HG03460 (cell line): ENCODE measurements around the gene HTR1B.

Experiments
- ATAC-seq: cut with Tn5 transposase; IDR thresholded peaks from one replicate; pipeline ENCODE4 v1.9.1; 2021; ENCODE audit not compliant: unreplicated experiment

HTR1B gene

DNA sequence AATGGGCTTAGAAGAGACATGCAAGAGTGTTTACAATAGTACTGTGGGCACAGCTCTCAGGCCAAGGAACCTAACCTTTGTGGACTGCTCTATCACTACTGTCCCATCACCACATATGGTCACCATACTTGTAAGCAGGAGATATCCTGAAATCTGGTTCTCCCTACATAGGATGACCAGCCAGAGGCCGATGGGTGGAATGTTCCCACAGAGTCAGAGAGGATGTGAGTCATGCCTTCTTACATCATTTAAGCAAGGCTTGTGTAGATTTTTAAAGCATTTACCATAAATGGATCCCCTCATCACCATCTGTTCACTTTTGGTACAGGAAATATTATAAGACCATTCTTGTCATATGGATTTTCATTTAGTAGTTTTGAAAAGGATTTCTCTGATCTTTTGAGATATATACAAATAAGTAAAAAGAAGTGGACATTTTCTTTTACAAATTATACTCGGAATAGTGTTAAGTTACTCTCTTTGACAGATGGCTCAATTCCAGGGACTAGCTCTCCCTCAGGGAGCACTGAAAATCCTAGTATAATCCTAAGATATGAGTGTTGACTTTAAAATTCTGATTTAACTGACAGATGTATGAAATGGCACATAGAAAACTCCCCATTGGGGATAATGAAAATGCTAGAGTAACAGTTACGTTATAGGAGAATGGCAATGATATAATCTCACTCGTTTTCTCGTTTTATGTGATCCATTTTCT, 6.6 kb downstream of the HTR1B start:
- no peak for ATAC-seq

- ATAC-seq: no peak
Measured at GRCh38 chr6:77455271-77455670, 8.0 kb downstream of the HTR1B start.

GRCh38 chr6:77454386-77454785, 8.9 kb downstream of the HTR1B start:
- no peak for ATAC-seq

DNA sequence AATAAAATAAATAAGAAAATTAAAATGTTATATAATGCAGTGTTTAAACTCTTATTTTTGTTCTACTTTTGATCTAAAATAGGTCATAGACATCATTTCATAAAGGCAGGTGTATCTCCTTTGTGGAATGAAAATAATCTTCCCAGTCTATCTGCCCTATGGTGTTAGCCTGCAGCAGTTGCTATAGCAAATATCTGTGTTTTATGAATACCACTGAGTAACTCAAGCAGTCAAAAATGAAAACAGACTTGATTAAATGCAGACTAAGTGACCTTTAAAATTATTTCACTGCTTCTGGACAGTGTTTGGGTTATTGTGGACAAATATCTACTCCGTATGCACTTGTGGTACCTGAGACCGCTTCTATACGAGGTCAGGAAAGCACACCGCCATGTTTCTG, 11.8 kb downstream of the HTR1B start:
- ATAC-seq: no peak

DNA sequence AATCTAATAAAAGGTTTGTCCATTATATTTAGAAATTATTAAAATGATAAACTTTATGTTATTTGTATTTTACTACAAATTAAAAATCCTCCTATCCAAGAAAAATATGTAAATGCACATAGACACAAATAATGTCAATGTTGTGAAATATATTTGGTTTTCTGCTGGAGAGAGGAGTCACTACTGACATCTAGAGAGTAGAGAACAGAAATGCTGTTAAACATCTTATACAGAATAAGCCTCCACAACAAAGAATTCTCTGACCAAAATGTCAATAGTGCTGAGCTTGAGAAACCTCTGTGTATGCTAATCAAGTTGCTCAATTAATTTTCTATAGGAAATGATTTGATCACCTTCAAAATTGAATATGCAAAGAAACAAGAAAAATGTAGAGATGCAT, 12.4 kb downstream of the HTR1B start:
- no peak for ATAC-seq

DNA sequence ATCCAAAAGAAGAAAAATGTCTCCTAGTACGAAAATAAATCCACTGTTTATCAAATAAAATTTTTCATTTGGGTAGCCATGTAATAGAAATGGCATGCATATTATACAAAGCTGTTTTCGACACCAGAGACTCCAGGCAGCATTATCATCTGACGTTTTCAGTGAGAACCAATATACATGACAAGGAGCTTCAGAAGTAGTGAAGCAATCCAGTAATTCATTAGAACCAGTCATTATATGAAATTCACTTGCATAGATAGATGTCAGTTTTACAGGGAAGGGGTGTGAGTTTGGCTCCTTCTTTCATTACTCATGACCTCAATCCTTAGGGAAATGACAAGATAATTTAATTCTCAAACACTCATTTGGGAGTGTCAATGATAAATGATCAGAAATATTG, 14.7 kb downstream of the HTR1B start:
- ATAC-seq: no peak

- ATAC-seq: no peak
Measured at GRCh38 chr6:77447254-77447653, 16.0 kb downstream of the HTR1B start.

GRCh38 chr6:77446249-77446648, 17.0 kb downstream of the HTR1B start:
- no peak for ATAC-seq

DNA sequence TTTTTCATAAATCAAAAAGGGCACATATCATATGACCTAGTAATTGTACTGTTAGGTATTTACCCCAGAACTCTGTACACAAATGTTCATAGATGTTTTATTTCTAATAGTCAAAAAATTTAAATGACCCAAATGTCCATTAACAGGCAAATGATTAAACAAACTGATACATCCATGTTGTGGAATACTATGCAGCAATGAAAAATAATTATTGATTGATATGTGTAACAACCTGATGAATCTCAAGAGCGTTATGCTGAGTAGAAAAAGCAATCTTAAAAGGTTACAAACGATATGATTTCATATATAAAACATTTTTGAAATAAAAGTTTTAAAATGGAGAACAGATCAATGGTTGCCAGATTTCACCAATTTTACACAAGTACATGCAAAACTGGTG, 18.1 kb downstream of the HTR1B start:
- no peak for ATAC-seq

GRCh38 chr6:77440206-77440976, 22.9 kb downstream of the HTR1B start:
- no peak for ATAC-seq

- no peak for ATAC-seq
Measured at GRCh38 chr6:77433888-77434287, 29.4 kb downstream of the HTR1B start.

- ATAC-seq: no peak
Measured at GRCh38 chr6:77430504-77430903, 32.8 kb downstream of the HTR1B start.

DNA sequence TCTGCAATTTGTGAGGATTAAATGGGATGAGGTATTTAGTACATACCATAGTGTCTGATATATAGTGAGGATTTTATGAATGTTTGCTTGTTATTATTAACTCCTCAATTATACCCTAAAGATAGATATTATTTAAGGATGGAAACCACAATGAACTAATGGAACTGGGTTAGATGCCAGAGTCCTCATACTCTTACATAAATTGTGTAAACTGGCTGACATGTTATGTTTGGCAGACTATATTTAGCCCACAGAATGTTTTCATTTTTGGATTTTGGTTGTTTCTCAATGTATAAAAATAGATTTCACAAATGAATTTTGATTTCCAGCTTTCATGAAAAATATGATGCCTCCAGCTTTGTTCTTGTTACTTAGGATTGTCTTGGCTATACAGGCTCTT, 37.6 kb downstream of the HTR1B start:
- no peak for ATAC-seq

GRCh38 chr6:77425216-77425615, 38.1 kb downstream of the HTR1B start:
- ATAC-seq: no peak

GRCh38 chr6:77424761-77425160, 38.5 kb downstream of the HTR1B start:
- ATAC-seq: no peak

DNA sequence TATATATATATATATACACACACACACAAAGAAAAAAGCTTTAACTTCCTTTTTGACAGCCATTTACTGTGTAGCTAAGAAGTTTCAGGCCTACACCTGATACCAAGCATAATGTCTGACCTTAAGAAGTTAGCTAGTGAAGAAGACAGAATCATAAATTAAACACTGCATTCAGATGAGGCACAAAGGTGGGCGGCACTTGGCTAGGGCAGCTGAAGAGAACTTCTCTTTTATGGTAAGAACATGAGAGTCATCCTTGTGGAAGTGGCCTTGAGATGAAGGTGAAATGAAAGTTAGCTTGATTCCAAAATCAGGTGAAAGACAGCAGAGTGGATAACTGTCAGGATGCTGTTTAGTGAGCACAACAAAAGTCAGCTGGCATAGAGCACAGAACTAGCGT, 46.5 kb downstream of the HTR1B start:
- ATAC-seq: no peak

GRCh38 chr6:77415706-77416105, 47.6 kb downstream of the HTR1B start:
- ATAC-seq: no peak
